HG02943 (cell line): ENCODE results near the gene KCNAB2.

ENCODE experiments used
- ATAC-seq: cut with Tn5 transposase; IDR thresholded peaks from one replicate; pipeline ENCODE4 v1.9.1; 2021; ENCODE audit warnings: mild to moderate bottlenecking, low read depth, moderate library complexity; ENCODE audit not compliant: unreplicated experiment

Gene KCNAB2

DNA sequence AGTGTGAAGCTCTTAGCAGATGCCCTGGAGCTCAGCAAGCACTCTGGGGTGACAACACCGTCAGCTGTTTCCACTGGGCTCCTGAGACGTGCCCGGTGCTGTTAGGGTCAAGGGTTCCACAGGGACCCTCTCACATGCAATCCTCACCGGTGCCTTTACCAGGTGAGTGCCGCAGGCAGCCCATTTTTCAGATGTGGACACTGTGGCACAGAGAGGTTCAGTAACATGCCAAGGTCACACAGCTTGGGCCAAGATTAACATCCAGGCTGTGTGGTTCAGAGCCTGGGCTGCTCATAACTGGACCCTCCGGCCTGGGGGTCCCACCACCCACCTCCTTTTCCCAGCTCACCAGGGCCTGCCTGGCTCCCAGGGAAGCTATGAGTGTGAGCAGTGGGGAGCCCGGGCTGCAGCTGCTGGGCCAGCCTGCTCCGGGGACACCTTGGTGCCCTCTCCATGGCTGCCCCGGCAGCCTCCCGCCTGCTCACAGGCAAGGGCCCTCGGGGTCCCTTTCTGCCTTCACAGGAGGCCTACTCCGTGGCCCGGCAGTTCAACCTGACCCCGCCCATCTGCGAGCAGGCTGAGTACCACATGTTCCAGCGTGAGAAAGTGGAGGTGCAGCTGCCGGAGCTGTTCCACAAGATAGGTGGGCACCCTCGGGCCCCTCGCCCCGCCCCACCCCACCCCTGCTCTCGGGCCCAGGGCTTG lies 49.3 kb downstream of the KCNAB2 start:
- no peak for ATAC-seq

DNA sequence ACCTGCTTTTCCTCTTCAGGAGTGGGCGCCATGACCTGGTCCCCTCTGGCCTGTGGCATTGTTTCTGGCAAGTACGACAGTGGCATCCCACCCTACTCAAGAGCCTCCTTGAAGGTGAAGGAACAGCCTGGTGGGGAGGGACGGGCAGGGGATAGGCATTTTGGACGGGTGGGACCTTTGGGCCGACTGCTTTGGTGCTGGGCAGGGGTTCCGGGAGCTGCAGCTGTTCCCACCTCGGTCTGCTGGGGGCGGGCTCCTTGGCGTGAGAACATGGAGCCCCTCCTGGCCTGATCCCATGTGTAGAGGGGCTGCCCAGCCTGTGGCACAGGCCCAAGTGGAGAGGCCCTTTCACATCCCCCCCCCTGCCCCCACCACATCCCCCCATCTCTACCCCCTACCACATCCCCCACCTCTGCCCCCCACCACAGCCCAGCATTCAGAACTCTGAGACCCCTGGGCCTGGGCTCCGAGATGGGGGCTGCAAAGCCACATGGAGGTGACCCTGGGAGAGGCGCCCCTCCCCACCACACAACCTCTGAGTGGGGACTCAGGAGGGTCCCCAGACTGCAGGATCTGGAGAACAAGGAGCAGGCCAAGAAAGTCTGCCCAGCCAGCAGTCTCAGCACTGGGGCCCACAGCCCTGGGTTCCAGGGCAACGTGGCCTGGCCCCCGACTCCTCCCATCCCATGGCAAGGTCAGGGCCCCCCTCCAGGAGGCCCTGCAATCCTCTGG lies 50.0 kb downstream of the KCNAB2 start:
- no peak for ATAC-seq

DNA sequence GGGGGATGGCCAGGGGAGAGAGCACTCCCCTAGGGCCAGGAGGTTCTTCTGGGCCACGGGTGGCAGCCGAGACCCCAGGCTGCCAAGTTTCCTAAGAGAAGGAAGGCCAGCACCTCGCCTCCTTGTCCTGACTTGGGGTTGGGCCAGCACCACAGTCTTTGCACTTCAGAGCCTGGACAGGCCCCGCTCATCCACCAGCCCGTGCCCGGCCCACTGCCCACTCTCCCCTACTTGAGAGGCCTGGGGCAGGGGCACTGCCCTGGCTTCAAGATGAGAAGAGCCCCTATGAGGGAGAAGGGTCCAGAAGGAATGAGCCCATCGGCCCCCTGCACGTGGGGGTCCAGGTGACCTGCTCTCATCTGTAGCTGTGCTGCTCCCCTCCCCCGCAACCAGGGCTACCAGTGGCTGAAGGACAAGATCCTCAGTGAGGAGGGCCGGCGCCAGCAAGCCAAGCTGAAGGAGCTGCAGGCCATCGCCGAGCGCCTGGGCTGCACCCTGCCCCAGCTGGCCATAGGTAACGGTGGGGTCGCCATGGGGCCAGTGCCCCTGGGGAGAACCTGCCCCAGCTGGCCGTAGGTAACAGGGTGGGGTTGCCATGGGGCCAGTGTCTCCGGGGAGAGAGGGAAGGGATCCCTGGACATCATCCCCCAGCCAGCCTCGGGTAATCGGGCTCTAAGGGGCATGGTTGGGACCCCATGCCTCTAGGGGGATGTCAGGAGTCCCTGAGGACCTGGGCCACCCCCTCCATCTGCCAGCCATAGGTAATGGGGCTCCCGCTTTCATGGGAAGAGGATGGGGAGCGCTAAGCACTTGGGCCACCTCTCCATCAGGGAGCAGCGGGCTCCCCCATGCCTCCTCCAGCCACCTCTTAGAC lies 50.8 kb downstream of the KCNAB2 start:
- ATAC-seq: no peak

DNA sequence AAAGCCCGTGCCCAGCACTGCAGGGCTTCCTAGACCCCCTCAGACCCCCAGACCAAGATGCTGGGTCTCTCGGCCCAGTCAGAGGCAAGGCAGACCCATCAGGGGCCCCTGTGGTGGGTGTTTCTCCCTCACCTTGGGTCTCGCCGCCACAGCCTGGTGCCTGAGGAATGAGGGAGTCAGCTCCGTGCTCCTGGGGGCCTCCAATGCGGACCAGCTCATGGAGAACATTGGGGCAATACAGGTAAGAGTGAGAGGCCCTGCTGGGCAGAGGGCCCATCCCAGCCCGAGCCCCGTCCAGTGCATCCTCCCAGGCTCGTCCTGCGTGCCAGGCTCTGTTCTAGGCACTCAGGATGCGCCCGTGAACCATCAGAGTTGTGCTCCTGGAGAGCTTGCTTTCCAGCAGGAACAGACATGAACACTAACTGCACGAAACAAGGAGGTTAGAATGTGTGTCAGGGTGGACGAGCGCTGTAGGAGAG lies 51.5 kb downstream of the KCNAB2 start:
- no peak for ATAC-seq

DNA sequence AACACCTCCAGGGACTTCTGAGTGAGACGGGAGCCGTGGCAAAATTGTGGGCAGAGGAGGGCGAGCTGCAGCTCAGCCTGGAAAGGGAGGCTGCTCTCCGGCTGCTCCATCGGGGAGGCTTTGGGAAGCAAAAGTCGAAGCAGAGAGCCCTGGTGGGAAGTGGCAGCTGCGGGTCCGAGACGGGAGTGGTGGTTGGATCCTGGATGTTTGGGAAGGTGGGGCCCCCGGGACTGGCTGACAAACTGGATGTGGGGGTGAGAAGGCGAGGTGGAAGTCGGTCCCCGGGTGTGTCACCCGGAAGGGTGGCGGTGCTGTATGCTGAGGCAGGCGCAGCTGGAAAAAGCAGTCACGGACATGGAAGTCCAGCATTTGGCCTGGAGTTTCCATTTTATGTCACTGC lies 52.1 kb downstream of the KCNAB2 start:
- ATAC-seq: no peak

DNA sequence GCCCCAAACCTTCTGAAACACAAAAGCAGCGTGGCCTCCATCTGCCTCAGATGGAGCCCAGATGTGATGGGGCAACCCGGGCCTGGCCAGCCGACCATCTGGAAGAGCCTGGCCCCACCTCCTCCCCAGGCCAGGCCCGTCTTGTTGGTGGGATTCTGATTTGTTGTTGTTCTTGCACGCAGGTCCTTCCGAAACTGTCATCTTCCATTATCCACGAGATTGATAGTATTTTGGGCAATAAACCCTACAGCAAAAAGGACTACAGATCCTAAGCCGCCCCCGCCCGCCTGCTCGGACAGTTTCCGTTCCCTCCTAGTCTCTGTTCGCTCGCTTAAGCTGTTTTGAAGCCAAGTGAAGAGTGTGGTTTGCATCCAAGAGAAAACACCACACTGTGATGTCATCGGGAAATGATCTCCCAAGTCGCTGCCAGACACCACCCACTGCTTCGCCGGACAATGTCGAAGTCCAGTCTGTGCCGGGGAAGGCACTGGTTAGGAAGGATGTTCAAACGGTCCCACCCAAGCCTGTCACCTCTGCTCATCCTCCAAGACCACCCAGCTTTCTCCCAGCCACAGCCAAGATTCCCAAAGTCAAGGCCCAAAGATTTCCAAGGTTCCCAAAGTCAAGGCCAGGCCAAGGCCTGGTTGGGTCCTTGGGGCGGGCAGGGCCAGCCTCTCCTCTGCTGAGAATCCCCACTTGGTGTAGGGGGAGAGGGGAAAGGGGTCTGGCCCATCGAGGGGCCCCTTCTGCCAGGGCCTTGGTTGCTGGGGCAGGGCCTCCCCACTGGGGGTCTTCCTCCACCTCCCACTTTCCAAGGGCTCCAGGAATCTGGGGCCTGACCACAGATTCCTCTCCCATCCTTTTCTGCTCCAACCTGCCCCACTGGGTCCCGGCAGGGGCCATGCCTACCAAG lies 52.9 kb downstream of the KCNAB2 start:
- ATAC-seq: no peak

DNA sequence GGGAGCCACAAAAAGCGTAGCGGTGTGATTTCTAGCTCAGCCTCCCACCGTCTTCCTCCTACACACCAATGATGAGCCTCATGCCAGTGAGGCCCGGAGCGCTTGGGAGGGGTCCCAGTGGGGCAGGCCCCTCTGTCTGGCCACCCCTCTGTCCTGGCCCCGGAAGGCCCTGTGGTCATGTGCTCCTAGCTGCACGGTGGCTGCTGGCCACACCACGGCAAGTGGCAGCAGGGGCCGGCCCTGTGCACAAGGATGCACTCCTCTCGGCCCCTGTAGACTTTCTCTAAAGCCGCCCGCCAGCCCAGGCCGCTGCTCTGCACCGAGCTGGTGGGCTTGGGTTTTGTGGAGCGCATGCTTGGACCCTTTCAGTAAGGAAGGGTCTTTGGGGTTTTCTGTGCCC lies 53.6 kb downstream of the KCNAB2 start:
- ATAC-seq: no peak

DNA sequence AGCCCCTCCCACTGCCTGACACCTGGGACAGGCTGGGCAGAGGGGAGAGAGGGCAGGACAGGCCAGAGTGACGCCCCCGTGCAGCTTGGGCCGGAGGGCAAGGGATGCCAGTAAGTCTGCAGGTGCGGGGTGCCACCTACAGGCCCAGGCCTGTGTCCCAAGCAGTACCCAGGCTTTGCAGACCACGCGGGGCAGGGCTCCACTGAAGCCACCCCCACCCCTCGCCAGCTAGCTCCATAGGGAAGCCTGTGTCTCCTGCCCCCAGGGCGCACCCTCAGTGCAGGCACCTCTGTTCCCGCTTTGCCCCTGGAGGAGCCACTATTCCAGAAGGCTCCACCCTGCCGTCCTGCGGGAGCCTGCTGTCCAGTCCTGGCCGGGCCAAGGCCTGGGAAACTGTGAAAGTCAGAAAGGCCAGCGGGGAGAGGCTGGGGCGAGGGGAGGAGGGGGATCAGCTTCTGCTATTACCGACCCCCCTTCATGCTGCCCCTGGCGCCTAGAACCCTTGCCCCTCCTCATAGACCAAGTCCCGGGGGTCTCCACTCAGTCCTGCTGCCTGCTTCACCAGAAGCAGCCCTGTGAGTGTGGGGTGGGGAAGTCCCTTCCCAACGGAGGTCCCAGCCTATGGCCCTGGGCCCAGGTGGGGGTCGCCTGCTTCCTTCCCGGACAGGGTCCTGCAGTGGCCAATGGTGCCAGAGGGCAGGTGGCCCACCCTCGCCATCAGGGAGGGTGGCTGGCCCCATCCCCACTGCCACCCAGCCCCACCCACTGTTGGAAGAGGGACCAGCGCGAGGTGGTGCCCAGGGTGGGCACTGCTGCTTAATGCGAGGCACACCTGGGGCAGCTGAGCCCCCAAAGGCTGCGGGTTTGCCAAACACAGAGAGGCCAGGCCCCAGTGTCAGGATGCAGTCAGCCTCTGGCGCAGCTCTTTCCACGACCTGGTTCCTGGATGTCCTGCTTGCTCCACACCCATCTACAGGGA lies 54.4 kb downstream of the KCNAB2 start:
- ATAC-seq: no peak

DNA sequence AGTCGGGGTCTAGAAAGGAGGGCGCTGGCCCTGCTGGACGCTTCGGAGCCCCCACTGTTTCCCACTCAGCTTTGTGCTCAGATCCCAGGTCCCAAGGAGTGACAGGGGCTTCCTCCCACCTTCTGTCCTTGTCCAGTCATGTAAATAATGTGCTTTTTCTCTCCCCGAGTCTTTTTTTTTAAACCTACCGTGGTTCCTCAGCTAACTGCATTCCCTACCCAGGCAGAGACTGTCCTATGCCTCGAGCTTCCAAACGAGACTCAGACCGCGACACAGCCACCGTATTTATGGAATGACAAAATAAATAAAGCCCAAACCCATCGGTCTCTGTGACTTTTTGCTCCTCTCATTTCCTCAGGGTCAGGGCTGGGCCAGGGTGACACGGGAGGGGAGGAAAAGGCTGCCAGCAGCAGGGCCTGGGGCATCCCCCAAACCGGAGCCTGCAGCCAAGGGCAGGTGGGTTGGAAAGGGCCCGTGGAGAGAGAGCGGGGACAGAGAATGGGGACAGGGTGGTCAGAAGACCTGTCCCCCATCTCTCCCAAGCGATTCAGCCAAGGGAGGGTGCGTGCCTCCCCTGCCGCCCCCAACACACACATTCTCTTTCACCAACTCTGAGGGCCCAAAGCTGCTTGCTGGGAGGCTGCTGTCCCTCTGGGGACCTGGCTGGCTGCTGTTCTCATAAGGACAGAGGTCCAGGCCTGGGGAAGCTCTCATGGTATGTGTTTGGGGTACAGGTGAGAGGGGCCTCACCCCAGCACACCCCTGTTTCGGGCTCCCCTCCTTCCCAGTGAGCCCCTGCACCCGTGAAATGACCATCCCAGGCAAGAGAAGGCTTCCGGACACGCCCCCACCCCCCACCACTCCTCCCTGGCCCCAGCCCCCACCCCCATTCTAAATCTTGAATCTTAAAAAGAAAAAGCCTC lies 55.4 kb downstream of the KCNAB2 start:
- no peak for ATAC-seq

DNA sequence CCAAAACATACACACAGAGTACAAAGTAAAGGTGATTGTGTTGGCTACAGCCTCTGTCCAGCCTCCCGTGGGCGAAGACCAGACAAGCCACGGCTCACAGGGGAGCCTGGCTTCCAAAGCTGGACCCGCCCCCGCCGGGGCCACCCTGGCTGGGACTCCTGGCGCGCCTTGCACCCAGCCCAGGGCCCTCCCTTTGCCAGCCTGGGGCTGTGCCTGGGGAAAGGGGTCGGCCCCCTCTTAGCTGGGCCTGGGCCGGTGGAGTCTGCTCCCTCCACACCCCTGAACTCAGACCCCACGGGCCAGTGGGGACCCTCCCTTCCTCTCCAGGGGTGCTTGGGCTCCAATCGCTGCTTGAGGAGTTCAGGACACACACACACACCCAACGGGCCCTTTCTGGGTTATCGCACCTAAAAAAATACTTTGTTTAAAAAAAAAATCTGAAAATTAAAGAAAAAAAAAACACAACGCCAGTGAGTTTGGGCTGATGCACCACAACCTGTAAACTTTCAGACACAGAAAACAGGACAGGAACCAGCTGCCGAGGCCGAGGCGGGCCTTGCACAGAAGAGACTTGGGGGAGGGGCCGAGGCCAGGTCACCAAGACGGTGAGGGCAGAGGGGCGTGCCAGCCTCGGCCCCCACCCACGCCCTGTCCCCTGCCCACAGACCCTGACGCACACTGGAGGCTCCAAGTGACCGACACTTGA lies 56.3 kb downstream of the KCNAB2 start:
- ATAC-seq: no peak

DNA sequence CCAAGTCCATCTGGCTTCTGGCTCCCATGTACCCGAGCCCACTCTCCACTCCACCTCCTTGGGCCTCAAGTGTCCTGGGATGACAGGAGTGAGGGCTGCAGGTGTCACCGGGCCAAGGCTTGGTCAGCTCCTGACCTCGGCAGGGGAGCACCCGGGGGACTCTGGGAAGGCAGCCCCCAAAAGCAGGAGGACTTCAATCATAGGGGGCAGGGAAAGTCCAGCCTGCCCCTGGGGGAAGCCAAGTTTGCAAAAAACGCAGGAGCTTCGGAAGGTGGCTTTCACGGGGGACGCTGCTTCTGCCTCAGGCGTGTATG lies 56.8 kb downstream of the KCNAB2 start:
- no peak for ATAC-seq

DNA sequence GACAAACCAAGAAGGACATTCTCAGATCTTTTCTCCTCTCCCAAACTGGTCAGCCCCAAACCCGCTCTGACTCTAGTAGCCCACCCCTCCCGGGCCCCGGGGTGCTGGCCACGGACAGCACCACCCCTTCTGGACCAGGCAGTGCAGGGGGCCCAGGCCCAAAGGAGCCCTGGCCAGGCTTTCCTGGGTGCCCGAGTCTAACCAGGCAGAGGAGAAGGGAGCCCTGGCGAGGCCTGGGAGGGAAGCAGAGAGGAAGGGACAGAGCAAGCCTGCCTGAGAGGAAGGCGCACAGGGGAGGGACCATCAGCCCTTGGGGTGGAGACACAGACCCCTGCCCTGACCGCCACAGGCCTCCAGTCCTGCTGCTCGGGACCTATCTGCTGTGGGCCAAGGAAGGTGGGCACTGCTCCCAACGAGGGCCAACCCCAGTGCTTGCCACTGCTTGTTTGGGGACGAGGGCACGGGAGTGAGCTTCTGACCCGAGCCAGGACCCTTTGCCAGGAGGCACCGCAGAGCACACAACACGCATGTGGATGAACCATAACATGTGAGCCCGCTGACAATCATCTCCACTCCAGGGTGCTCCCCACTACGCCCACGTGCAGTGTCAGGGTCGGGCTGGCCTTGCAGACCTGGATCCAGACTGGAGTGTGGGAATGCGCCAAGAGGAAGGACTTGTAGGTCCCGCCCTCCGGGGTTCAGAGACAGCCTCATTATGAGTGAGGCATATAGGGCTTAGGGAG lies 57.6 kb downstream of the KCNAB2 start:
- no peak for ATAC-seq

DNA sequence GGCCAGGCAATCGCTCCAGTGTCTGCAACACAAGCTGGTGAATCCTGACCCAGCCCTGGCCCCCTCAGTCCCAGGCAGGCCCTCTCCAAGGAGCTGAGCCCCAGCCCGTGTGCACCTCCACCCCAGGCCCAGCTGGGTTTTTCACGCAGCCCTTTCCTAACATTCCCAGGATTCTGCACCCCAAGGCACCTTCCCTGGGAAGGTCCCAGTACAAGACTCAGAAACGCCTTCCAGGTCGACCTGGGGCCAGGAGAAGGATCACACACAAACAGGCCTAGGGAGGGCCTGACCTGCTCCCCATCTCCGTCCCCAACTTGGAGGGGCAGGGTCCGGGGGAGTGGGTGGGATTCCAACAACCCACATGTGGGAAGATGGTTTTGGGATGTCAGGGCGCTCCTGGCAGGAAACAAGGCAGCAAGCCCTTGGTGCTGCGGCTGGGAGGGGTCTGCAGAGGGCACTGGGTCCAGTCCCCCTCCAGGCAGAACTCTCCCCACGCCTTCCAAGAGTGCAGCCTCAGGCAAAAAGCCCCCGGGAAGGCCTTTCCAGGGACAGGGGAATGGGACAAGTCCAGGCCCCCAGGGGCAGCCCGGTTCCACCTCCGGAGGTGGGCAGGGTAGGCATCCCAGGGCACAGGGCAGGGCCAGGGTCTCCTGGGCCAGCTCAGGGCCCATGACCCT lies 58.3 kb downstream of the KCNAB2 start:
- ATAC-seq: no peak

DNA sequence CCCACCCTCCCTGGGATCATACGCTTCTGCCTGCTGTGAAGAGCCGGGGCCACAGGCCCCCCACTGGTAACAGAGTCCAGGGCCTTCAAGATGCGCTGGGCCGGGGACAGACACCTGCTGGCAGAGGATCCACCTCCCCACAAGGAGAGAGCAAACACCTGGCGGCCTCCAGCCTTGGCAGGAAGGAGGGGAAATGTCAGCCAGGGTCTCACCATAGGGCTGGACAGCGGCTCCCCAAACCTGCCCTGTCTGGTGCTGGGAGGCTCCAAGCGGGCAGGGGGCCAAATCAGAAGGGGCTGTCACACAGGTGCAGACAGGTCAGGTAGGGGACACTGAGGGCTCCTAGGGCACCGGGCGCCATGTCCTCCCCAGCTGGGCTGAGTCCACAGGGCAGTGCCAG lies 58.9 kb downstream of the KCNAB2 start:
- no peak for ATAC-seq

DNA sequence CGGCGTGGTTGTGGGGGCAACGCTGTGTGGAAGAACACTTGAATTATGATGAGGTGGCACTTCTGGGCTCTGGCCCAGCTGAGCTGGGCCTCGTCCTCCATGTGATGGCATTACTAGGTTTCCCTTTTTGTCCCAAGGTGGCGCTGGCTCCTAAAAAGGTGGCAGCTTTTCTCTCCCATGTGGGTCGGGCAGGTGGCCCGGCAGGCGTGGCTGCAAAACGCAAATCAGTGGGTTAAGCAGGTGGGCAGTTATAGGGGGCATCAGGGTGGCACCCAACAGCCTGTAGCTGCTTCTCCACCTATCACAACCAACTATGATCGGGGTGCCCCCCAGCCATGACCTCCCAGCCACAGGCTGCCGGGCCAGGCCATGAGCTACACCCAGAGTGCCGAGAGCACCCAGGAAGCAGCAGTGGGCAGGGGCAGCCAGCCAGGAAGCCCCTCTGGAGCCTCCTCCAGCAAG lies 59.6 kb downstream of the KCNAB2 start:
- no peak for ATAC-seq

DNA sequence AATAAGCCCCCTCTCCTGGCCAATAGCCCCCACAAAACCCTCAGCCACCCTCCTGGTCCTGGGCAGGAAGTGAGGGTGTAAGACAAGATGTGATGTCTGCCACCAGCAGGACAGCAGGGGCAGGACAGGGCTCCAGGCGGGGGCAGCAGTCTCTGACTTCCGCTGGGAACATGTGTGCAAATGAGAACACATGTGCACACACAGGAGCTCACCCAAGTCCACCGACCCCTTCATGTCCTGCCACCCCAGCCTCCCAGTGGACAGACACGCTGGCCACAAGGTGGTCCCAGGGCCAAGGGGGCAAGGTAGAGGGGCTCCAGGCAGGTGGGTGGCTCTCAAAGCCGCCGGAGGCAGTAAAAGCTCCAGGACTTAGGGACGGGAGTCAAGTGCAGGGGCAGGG lies 60.1 kb downstream of the KCNAB2 start:
- no peak for ATAC-seq
